IPS-20b (cell line): Measurements from ENCODE around the gene ARHGAP29.
"Not testable (repeated sequence)": the region's sequence is repeated elsewhere in the genome, so short reads cannot be mapped to it uniquely, and the experiment has no call there.

Experiments used
- H3K27ac ChIP-seq: one replicate; pipeline ENCODE4 v1.5.1; 2013; ENCODE audit warnings: low read length
- H3K27me3 ChIP-seq: 2 replicates; pipeline ENCODE4 v1.6.1; 2013; ENCODE audit warnings: mild to moderate bottlenecking, low read length, inconsistent platforms; ENCODE audit not compliant: insufficient read depth
- H3K36me3 ChIP-seq: 2 replicates; pipeline ENCODE4 v1.6.1; 2013; ENCODE audit warnings: low read depth, mild to moderate bottlenecking, inconsistent platforms, low read length, moderate library complexity; ENCODE audit not compliant: insufficient read depth
- H3K4me1 ChIP-seq: 2 replicates; pipeline ENCODE4 v1.6.1; 2013; ENCODE audit warnings: mild to moderate bottlenecking, control low read depth, inconsistent platforms, low read length, moderate library complexity; ENCODE audit not compliant: insufficient read depth
- H3K4me3 ChIP-seq: 2 replicates; pipeline ENCODE4 v1.5.1; 2013; ENCODE audit warnings: mild to moderate bottlenecking, low read length, inconsistent platforms
- H3K9ac ChIP-seq: 2 replicates; pipeline ENCODE4 v1.6.1; 2013; ENCODE audit warnings: low read depth, mild to moderate bottlenecking, inconsistent platforms, low read length, moderate library complexity
- H3K9me3 ChIP-seq: 2 replicates; pipeline ENCODE4 v1.6.1; 2013; ENCODE audit warnings: mild to moderate bottlenecking, low read depth, low read length, inconsistent platforms; ENCODE audit not compliant: insufficient read depth

ARHGAP29 gene

GRCh38 chr1:94186946-94187345 is 50.4 kb downstream of the ARHGAP29 start:
- no peaks in the 10 kb centered on the region for H3K27me3 ChIP-seq
- H3K9me3 ChIP-seq = no peaks in the 10 kb centered on the region
- no peak overlapping the region for H3K9ac ChIP-seq
- H3K4me1 ChIP-seq = no peaks in the 10 kb centered on the region; the same call in 1 of the 2 replicates
- H3K4me3 ChIP-seq = no peak overlapping the region
- no peaks in the 10 kb centered on the region; the same call in 1 of the 2 replicates for H3K36me3 ChIP-seq
- no peak overlapping the region for H3K27ac ChIP-seq

- Histone ChIP-seq H3K9ac (no peak overlapping the region), H3K27ac (no peak overlapping the region), H3K4me1 (no peaks in the 10 kb centered on the region), H3K36me3 (no peaks in the 10 kb centered on the region; the same call in 1 of the 2 replicates), H3K9me3 (no peaks in the 10 kb centered on the region), H3K4me3 (no peak overlapping the region), H3K27me3 (no peaks in the 10 kb centered on the region)
Observed at GRCh38 chr1:94183197-94183815, 54.1 kb downstream of the ARHGAP29 start.

- Histone ChIP-seq H3K27ac (no peak overlapping the region), H3K36me3 (no peaks in the 10 kb centered on the region; the same call in 1 of the 2 replicates), H3K4me1 (no peaks in the 10 kb centered on the region), H3K27me3 (no peaks in the 10 kb centered on the region), H3K9me3 (no peaks in the 10 kb centered on the region), H3K9ac (no peak overlapping the region), H3K4me3 (no peak overlapping the region)
Observed at GRCh38 chr1:94182191-94182590, 55.2 kb downstream of the ARHGAP29 start.

- H3K4me1 ChIP-seq = no peaks in the 10 kb centered on the region
- H3K36me3 ChIP-seq = no peaks in the 10 kb centered on the region; the same call in 1 of the 2 replicates
- H3K4me3 ChIP-seq = no peak overlapping the region
- H3K9me3 ChIP-seq = no peaks in the 10 kb centered on the region
- H3K27ac ChIP-seq = no peak overlapping the region
- no peak overlapping the region for H3K9ac ChIP-seq
- no peaks in the 10 kb centered on the region for H3K27me3 ChIP-seq
Observed at GRCh38 chr1:94180650-94181049, 56.7 kb downstream of the ARHGAP29 start.

- no peaks in the 10 kb centered on the region for H3K4me1 ChIP-seq
- no peaks in the 10 kb centered on the region; the same call in 1 of the 2 replicates for H3K36me3 ChIP-seq
- H3K27ac ChIP-seq = no peak overlapping the region
- H3K9ac ChIP-seq = no peak overlapping the region
- no peak overlapping the region for H3K4me3 ChIP-seq
- no peaks in the 10 kb centered on the region for H3K27me3 ChIP-seq
- H3K9me3 ChIP-seq = no peaks in the 10 kb centered on the region
Observed at GRCh38 chr1:94178901-94179300, 58.5 kb downstream of the ARHGAP29 start.

- Histone ChIP-seq H3K4me1 (no peaks in the 10 kb centered on the region), H3K4me3 (no peak overlapping the region), H3K9ac (no peak overlapping the region), H3K27me3 (no peaks in the 10 kb centered on the region), H3K9me3 (no peaks in the 10 kb centered on the region), H3K36me3 (no peaks in the 10 kb centered on the region), H3K27ac (no peak overlapping the region)
Observed at GRCh38 chr1:94169126-94169525, 68.3 kb downstream of the ARHGAP29 start.

- Histone ChIP-seq H3K27me3 (no peaks in the 10 kb centered on the region), H3K9me3 (no peaks in the 10 kb centered on the region), H3K4me3 (no peak overlapping the region), H3K4me1 (no peaks in the 10 kb centered on the region), H3K9ac (no peak overlapping the region), H3K27ac (no peak overlapping the region), H3K36me3 (no peaks in the 10 kb centered on the region)
Observed at GRCh38 chr1:94165843-94166242, 71.5 kb downstream of the ARHGAP29 start.

- H3K9ac ChIP-seq, H3K9me3 ChIP-seq, H3K4me1 ChIP-seq, H3K4me3 ChIP-seq, H3K27me3 ChIP-seq, H3K36me3 ChIP-seq, H3K27ac ChIP-seq: not testable (repeated sequence)
Observed at GRCh38 chr1:94164885-94165284, 72.5 kb downstream of the ARHGAP29 start.

GRCh38 chr1:94164121-94164520 is 73.3 kb downstream of the ARHGAP29 start:
- H3K36me3 ChIP-seq, H3K9ac ChIP-seq, H3K27ac ChIP-seq, H3K4me3 ChIP-seq, H3K9me3 ChIP-seq, H3K4me1 ChIP-seq, H3K27me3 ChIP-seq: not testable (repeated sequence)

- not testable (repeated sequence) for H3K27ac ChIP-seq, H3K9ac ChIP-seq, H3K9me3 ChIP-seq, H3K4me3 ChIP-seq, H3K27me3 ChIP-seq, H3K36me3 ChIP-seq, H3K4me1 ChIP-seq
Observed at GRCh38 chr1:94163249-94163648, 74.1 kb downstream of the ARHGAP29 start.

GRCh38 chr1:94160811-94161210 is 76.6 kb downstream of the ARHGAP29 start:
- Histone ChIP-seq H3K27ac (no peak overlapping the region), H3K4me3 (no peak overlapping the region), H3K9me3 (no peaks in the 10 kb centered on the region), H3K27me3 (no peaks in the 10 kb centered on the region), H3K9ac (no peak overlapping the region), H3K36me3 (no peaks in the 10 kb centered on the region), H3K4me1 (no peaks in the 10 kb centered on the region)

- Histone ChIP-seq H3K4me3 (no peak overlapping the region), H3K4me1 (no peaks in the 10 kb centered on the region), H3K27me3 (no peaks in the 10 kb centered on the region)
Observed at GRCh38 chr1:94156096-94156625, 81.2 kb downstream of the ARHGAP29 start.

More at GRCh38 chr1:94156096-94156625, 81.2 kb downstream of the ARHGAP29 start:
- Histone ChIP-seq H3K9me3 (no peaks in the 10 kb centered on the region), H3K36me3 (no peaks in the 10 kb centered on the region), H3K9ac (no peak overlapping the region), H3K27ac (no peak overlapping the region)
